OCI-LY3 (cell line): Measurements from ENCODE around the gene IL17B.

Experiments
- CTCF ChIP-seq: fragments of 200-600, 300-600 bp; sonication (generic); IDR thresholded peaks from 2 replicates; pipeline ENCODE4 v1.5.1; 2014; ENCODE audit warnings: antibody characterized with exemption, low read length, low read depth
- EZH2phosphoT487 ChIP-seq: fragments of 200-600 bp; shearing (Covaris generic); IDR thresholded peaks from 2 replicates; pipeline ENCODE4 v1.6.1; 2018; ENCODE audit warnings: antibody characterized with exemption, mixed run types, low read depth

GRCh38 chr5:149356391-149356790, 22.7 kb downstream of the IL17B start:
- no peak for TF ChIP-seq CTCF
- TF ChIP-seq EZH2phosphoT487 = no peak
